ENCODE measurements around the gene KCNG2. TPM values are rescaled to one million over a fixed set of nuclear protein-coding genes. Genes with fewer than 3 reads are reported as not detected.

Gene KCNG2
- total RNA-seq, 2 donors from 2014 or later: not detected

DNA sequence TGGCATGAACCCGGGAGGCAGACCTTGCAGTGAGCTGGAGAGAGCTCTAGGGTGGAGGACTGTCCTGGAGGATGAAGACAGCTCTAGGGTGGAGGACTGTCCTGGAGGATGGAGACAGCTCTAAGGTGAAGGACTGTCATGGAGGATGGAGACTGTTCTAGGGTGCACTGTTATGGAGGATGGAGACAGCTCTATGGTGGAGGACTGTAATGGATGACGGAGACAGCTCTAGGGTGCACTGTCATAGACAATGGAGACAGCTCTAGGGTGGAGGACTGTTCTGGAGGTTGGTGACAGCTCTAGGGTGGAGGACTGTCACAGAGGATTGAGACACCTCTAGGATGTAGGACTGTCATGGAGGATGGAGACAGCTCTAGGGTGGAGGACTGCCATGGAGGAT lies 21.1 kb upstream of the KCNG2 start:
- Histone ChIP-seq H3K36me3 (no peaks in the 10 kb centered on the region), H3K27me3 (no peaks in the 10 kb centered on the region), H3K27ac (no peak overlapping the region), H3K4me3 (no peak overlapping the region), H3K9me3 (no peaks in the 10 kb centered on the region), H3K4me1 (no peaks in the 10 kb centered on the region)
- TF ChIP-seq, protein P1, sequence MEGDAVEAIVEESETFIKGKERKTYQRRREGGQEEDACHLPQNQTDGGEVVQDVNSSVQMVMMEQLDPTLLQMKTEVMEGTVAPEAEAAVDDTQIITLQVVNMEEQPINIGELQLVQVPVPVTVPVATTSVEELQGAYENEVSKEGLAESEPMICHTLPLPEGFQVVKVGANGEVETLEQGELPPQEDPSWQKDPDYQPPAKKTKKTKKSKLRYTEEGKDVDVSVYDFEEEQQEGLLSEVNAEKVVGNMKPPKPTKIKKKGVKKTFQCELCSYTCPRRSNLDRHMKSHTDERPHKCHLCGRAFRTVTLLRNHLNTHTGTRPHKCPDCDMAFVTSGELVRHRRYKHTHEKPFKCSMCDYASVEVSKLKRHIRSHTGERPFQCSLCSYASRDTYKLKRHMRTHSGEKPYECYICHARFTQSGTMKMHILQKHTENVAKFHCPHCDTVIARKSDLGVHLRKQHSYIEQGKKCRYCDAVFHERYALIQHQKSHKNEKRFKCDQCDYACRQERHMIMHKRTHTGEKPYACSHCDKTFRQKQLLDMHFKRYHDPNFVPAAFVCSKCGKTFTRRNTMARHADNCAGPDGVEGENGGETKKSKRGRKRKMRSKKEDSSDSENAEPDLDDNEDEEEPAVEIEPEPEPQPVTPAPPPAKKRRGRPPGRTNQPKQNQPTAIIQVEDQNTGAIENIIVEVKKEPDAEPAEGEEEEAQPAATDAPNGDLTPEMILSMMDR (IDR thresholded peaks at IDR 0.05): no peak
- no peak for DNase-seq (ENCODE audit: low spot score)

DNA sequence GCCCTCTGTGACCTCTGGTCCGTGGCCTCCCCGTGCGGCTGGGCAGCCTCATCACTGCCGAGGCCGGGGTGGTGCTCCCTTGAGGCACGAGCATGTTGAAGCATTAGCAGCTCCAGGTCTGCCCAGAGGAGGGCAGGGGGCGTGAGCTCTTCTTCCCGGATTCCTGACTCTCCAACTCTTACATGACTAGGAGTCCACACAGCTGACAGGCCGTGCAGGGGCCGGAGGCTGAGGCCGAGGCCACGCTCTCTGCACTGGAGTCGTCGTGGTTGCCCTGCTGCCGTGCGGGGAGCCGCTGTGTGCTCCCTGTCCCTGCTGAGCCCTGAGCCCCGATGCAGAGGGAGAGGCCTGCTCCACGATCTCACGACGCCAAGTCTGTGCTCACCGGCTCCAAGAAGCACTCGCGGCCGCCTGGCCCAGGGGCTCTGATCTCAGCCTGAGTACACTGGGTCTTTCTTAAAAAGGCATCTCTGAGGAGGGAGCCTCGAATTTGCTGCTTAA lies 19.4 kb upstream of the KCNG2 start:
- no peaks in the 10 kb centered on the region for H3K27me3 ChIP-seq
- no peak overlapping the region for H3K27ac ChIP-seq
- TF ChIP-seq, protein P1 (IDR thresholded peaks at IDR 0.05): no peak
- no peaks in the 10 kb centered on the region for H3K4me1 ChIP-seq
- no peaks in the 10 kb centered on the region for H3K9me3 ChIP-seq
- no peaks in the 10 kb centered on the region for H3K36me3 ChIP-seq
- no peak for DNase-seq (ENCODE audit: low spot score)
- no peak overlapping the region for H3K4me3 ChIP-seq

DNA sequence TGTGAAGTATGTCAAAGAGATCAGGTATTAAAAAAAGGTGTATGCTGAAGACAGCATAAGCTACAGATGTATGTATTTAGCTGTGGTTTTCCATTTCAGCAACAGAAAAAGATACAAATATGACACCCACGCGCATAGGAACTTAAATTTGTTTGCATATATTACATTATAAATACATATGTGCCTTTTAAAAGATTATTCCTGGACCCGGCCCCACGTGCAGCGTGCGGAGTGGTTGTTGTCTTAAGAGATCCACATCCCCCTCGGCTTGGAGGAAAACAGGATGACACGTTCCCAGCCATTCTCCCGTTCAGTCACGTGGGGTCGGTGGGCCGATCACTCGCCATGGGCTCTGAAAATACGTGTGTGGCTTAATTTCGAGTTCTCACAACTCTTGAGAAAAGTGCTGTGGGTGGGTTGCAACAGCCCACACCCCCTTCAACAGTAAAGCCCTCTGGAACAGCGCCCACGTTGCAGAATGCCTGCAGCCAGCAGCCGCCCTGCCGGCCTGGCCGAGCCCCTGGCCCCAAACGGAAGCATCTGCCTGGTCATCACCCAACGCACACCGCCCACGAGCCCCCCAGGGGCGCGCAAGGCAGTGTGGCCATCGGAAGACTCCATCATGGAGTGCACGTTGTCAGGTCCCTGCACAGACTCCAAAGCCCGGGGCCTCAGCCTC lies 18.6 kb upstream of the KCNG2 start:
- no peaks in the 10 kb centered on the region for H3K4me1 ChIP-seq
- no peaks in the 10 kb centered on the region for H3K9me3 ChIP-seq
- no peaks in the 10 kb centered on the region for H3K27me3 ChIP-seq
- TF ChIP-seq, protein P1 (IDR thresholded peaks at IDR 0.05): no peak
- no peak for DNase-seq (ENCODE audit: low spot score)
- no peak overlapping the region for H3K27ac ChIP-seq
- H3K36me3 ChIP-seq: no peaks in the 10 kb centered on the region
- H3K4me3 ChIP-seq: no peak overlapping the region

DNA sequence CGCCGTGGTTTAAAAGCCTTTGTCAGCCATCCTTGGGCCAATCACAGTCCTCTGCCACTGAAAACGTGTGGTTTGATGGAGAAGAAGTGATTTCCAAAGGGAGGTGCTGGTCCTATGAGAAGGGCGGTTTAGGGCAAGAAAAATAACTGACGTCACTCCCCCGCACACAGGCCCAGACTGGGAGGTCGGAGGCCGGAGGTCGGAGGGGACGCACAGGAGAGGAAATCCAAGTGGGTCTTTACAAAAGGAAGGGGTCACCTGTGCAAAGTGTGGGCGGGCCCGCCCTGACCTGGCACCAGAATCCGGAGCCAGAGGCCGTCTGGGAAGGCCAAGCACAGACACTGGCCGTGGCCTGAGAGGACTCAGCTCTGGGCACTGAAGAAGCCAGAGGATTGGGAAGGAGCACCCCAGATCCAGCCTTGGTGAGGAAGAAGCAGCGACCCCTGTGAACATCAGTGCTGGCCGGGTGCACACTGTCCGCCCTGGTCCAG lies 18.0 kb upstream of the KCNG2 start:
- no peaks in the 10 kb centered on the region for H3K36me3 ChIP-seq
- H3K27me3 ChIP-seq: peaks cover 0 to 3% of the 10 kb centered on the region in 2 donors
- no peak overlapping the region for H3K4me3 ChIP-seq
- no peaks in the 10 kb centered on the region for H3K4me1 ChIP-seq
- no peaks in the 10 kb centered on the region for H3K9me3 ChIP-seq
- TF ChIP-seq, protein P1 (IDR thresholded peaks at IDR 0.05): no peak
- H3K27ac ChIP-seq: no peak overlapping the region
- DNase-seq (ENCODE audit: low spot score): no peak

GRCh38 chr18:79780547-79780946 lies 17.2 kb upstream of the KCNG2 start:
- no peaks in the 10 kb centered on the region for H3K36me3 ChIP-seq
- H3K27ac ChIP-seq: no peak overlapping the region
- no peak overlapping the region for H3K4me3 ChIP-seq
- TF ChIP-seq, protein P1 (IDR thresholded peaks at IDR 0.05): no peak
- H3K4me1 ChIP-seq: no peaks in the 10 kb centered on the region
- DNase-seq (ENCODE audit: low spot score): no peak
- H3K9me3 ChIP-seq: no peaks in the 10 kb centered on the region
- peaks cover 0 to 3% of the 10 kb centered on the region in 2 donors for H3K27me3 ChIP-seq
